HG02943 (cell line): Measurements from ENCODE around the gene NR2F2.

Experiments used
- ATAC-seq: cut with Tn5 transposase; IDR thresholded peaks from one replicate; pipeline ENCODE4 v1.9.1; 2021; ENCODE audit warnings: mild to moderate bottlenecking, low read depth, moderate library complexity; ENCODE audit not compliant: unreplicated experiment

NR2F2 gene

GRCh38 chr15:96331144-96331944 lies 844 bp downstream of the NR2F2 start:
- no peak for ATAC-seq

GRCh38 chr15:96331945-96332636 lies 1.6 kb downstream of the NR2F2 start:
- no peak for ATAC-seq

- ATAC-seq: no peak
These were observed 2.2 kb downstream of the NR2F2 start for GRCh38 chr15:96332637-96333121.

GRCh38 chr15:96333131-96334016 lies 2.9 kb downstream of the NR2F2 start:
- no peak for ATAC-seq

- no peak for ATAC-seq
These were observed 3.7 kb downstream of the NR2F2 start for GRCh38 chr15:96334017-96334704.

GRCh38 chr15:96334705-96335410 lies 4.4 kb downstream of the NR2F2 start:
- no peak for ATAC-seq

- ATAC-seq: no peak
These were observed 5.0 kb downstream of the NR2F2 start for GRCh38 chr15:96335411-96336024.

GRCh38 chr15:96336108-96336595 lies 5.7 kb downstream of the NR2F2 start:
- no peak for ATAC-seq

- no peak for ATAC-seq
These were observed 6.3 kb downstream of the NR2F2 start for GRCh38 chr15:96336596-96337364.

GRCh38 chr15:96337365-96338023 lies 7.0 kb downstream of the NR2F2 start:
- no peak for ATAC-seq

- no peak for ATAC-seq
These were observed 7.7 kb downstream of the NR2F2 start for GRCh38 chr15:96338074-96338765.

- ATAC-seq: no peak
These were observed 8.5 kb downstream of the NR2F2 start for GRCh38 chr15:96338766-96339618.

GRCh38 chr15:96339619-96340347 lies 9.3 kb downstream of the NR2F2 start:
- no peak for ATAC-seq

- no peak for ATAC-seq
These were observed 9.8 kb downstream of the NR2F2 start for GRCh38 chr15:96340348-96340597.

- ATAC-seq: no peak
These were observed 10.4 kb downstream of the NR2F2 start for GRCh38 chr15:96340598-96341512.
